HepG2 (cell line): Measurements from ENCODE around the gene GALNT12. TPM values are rescaled to one million over a fixed set of nuclear protein-coding genes. Genes with fewer than 3 reads are reported as not detected.

Experiments
- ATAC-seq: fragments of 200-7000 bp; cut with Tn5 transposase; 3 replicates; pipeline ENCODE4 v1.9.1; 2020; ENCODE audit warnings: mild to moderate bottlenecking, moderate library complexity
- BruUV-seq: library from RNA; stranded (reverse); fragments of 400-500 nt; replicated peaks from 2 replicates; lab custom pipeline; 2021; lab: Mats Ljungman, UMichigan
- CTCF ChIA-PET: fragments of 300-600 bp; formaldehyde crosslinking; extraction: SDS; loops from one replicate; lab custom pipeline; 2021; ENCODE audit warnings: low total read pairs, inconsistent platforms, low intra/inter-chr PET ratio; lab: Yijun Ruan, JAX
- POLR2A ChIA-PET: fragments of 350-600 bp; sonication (Branson Sonifier 250); formaldehyde crosslinking; loops from one replicate; lab custom pipeline; 2020; ENCODE audit warnings: antibody characterized with exemption, inconsistent platforms; lab: Yijun Ruan, JAX
- DNase-seq: peaks from one replicate; pipeline ENCODE4 v3.0.0-alpha.2; 2015; ENCODE audit warnings: low spot score
- FAIRE-seq: peaks from 3 replicates; lab custom pipeline; 2011; peaks lifted over from hg19 to GRCh38; lab: Jason Lieb, UNC
- H2AFZ ChIP-seq: one replicate; pipeline ENCODE4 v1.6.1; 2011; ENCODE audit warnings: low read length, inconsistent platforms
- H3K27ac ChIP-seq: fragments of 300-600 bp; 3 replicates; pipeline ENCODE4 v1.8.0; 2011; ENCODE audit warnings: mixed run types, mild to moderate bottlenecking, mixed read lengths, low read length, inconsistent platforms; ENCODE audit not compliant: insufficient read depth; ENCODE audit errors: extremely low read length
- H3K27me3 ChIP-seq, 2 experiments: fragments of 200-600 bp in 1 of 2; 2 replicates in 1 of 2; 3 replicates in 1 of 2; pipeline versions ENCODE4 v1.6.0 to v1.8.0; 2011; ENCODE audit warnings: low read length in 2 of 2, mild to moderate bottlenecking in 2 of 2, moderate library complexity in 2 of 2, inconsistent platforms in 1 of 2; ENCODE audit not compliant: insufficient read depth in 2 of 2, control insufficient read depth in 1 of 2
- H3K36me3 ChIP-seq, 2 experiments: fragments of 200-600 bp in 1 of 2; replicated peaks in 1 of 2; 2 replicates in 1 of 2; 3 replicates in 1 of 2; pipeline versions ENCODE4 v1.5.1 to v1.8.0; 2011; ENCODE audit warnings: low read length in 2 of 2, inconsistent platforms in 1 of 2; ENCODE audit not compliant: insufficient read depth in 2 of 2, control insufficient read depth in 1 of 2
- H3K4me1 ChIP-seq: 2 replicates; pipeline ENCODE4 v1.5.1; 2012; ENCODE audit warnings: low read length, inconsistent platforms; ENCODE audit not compliant: insufficient read depth
- H3K4me2 ChIP-seq: 2 replicates; pipeline ENCODE4 v1.6.0; 2011; ENCODE audit warnings: low read depth, low read length, inconsistent platforms
- H3K4me3 ChIP-seq, 3 experiments: fragments of 200-600 bp in 1 of 3; sonication (generic), shearing (Covaris generic) in 1 of 3; replicated peaks in 1 of 3; 2 replicates each; pipeline ENCODE4 v1.5.1; 2011 to 2016; ENCODE audit warnings: low read length in 3 of 3, inconsistent platforms in 2 of 3, low read depth in 2 of 3, mild to moderate bottlenecking in 2 of 3, control low read depth in 1 of 3, mixed read lengths in 1 of 3; ENCODE audit not compliant: insufficient read depth in 1 of 3
- H3K79me2 ChIP-seq: one replicate; pipeline ENCODE4 v1.6.1; 2011; ENCODE audit warnings: low read length, inconsistent platforms; ENCODE audit not compliant: insufficient read depth
- H3K9ac ChIP-seq: 2 replicates; pipeline ENCODE4 v1.6.0; 2011; ENCODE audit warnings: mild to moderate bottlenecking, low read depth, low read length, inconsistent platforms; ENCODE audit not compliant: insufficient read depth
- H3K9me3 ChIP-seq: 2 replicates; pipeline ENCODE4 v1.5.1; 2012; ENCODE audit warnings: mild to moderate bottlenecking, low read length
- H4K20me1 ChIP-seq: 2 replicates; pipeline ENCODE4 v1.6.0; 2011; ENCODE audit warnings: inconsistent platforms, mild to moderate bottlenecking, low read length, moderate library complexity; ENCODE audit not compliant: insufficient read depth
- CENPT ChIP-seq: sonication (generic); formaldehyde crosslinking; IDR thresholded peaks from 2 replicates; pipeline ENCODE4 v1.8.0; 2022; ENCODE audit warnings: low read depth, mild to moderate bottlenecking, moderate library complexity, missing genetic modification reagents
- HNRNPK ChIP-seq: fragments of 200-400 bp; formaldehyde crosslinking; IDR thresholded peaks from 2 replicates; pipeline ENCODE4 v1.6.1; 2018; ENCODE audit warnings: low read length, low read depth, moderate library complexity, mild to moderate bottlenecking; ENCODE audit not compliant: poor library complexity, severe bottlenecking
- IKZF4 ChIP-seq: sonication (generic); formaldehyde crosslinking; IDR thresholded peaks from 2 replicates; pipeline ENCODE4 v1.5.1; 2020; ENCODE audit warnings: borderline replicate concordance, mild to moderate bottlenecking, low read depth, missing genetic modification reagents; ENCODE audit errors: not compliant biosample characterization
- NFE2 ChIP-seq: sonication (generic); formaldehyde crosslinking; IDR thresholded peaks from 2 replicates; pipeline ENCODE4 v1.4.0; 2020; ENCODE audit warnings: missing genetic modification reagents
- NR2F1 ChIP-seq, 2 experiments: fragments of 450-650 bp in 1 of 2; formaldehyde crosslinking in 1 of 2; IDR thresholded peaks; 2 replicates each; pipeline versions ENCODE4 v1.5.0 to v1.6.1; 2016 to 2020; ENCODE audit warnings: mild to moderate bottlenecking in 1 of 2, missing compliant biosample characterization in 1 of 2, missing genetic modification reagents in 1 of 2, moderate library complexity in 1 of 2
- SIX4 ChIP-seq: sonication (generic); formaldehyde crosslinking; IDR thresholded peaks from 2 replicates; pipeline ENCODE4 v1.4.0; 2020; ENCODE audit warnings: missing genetic modification reagents
- STAT5B ChIP-seq: sonication (generic); formaldehyde crosslinking; IDR thresholded peaks from 2 replicates; pipeline ENCODE4 v1.4.0; 2020; ENCODE audit warnings: missing genetic modification reagents
- ZKSCAN5 ChIP-seq: sonication (generic); formaldehyde crosslinking; IDR thresholded peaks from 2 replicates; pipeline ENCODE4 v1.5.1; 2020; ENCODE audit warnings: mild to moderate bottlenecking, missing genetic modification reagents
- ZNF18 ChIP-seq: sonication (generic); formaldehyde crosslinking; IDR thresholded peaks from 2 replicates; pipeline ENCODE4 v1.8.0; 2022; ENCODE audit warnings: mild to moderate bottlenecking, missing genetic modification reagents; ENCODE audit not compliant: insufficient replicate concordance
- ZNF205 ChIP-seq: IDR thresholded peaks from 2 replicates; pipeline ENCODE4 v1.6.1; 2018; ENCODE audit warnings: missing biosample characterization, missing genetic modification reagents
- ZNF562 ChIP-seq: sonication (generic); formaldehyde crosslinking; IDR thresholded peaks from 2 replicates; pipeline ENCODE4 v1.8.0; 2022; ENCODE audit warnings: missing genetic modification reagents, borderline replicate concordance
- ZNF772 ChIP-seq: sonication (generic); formaldehyde crosslinking; IDR thresholded peaks from 2 replicates; pipeline ENCODE4 v1.5.0; 2020; ENCODE audit warnings: mild to moderate bottlenecking, missing genetic modification reagents
- WGBS: methylation state at CpG from one replicate; pipeline ENCODE4 v1.1.6; 2017; ENCODE audit warnings: low lambda C conversion rate; 5-methylcytosine and 5-hydroxymethylcytosine counted together
- in situ Hi-C: cut with HindIII; loops from 2 replicates; pipeline ENCODE4 v1.10.0; 2017; ENCODE audit warnings: low pct_unique_long_range_greater_than_20kb; ENCODE audit not compliant: extremely low pct_ligation_motif_present
- intact Hi-C: fragments of 100-400 bp; cut with micrococcal nuclease; formaldehyde crosslinking; loops from one replicate; pipeline ENCODE4 v1.10.0; 2022; ENCODE audit not compliant: unreplicated experiment
- polyA plus RNA-seq, 8 experiments: library from polyadenylated mRNA; depleted of rRNA in 3 of 8; stranded (reverse) in 7 of 8; unstranded in 1 of 8; fragments of >200 nt; fragmentation: Illumina TruSeq in 4 of 8; extraction: Trizol in 4 of 8; gene quantifications; 2 replicates each; pipeline versions ENCODE4 v1.2.1 to v1.2.3, GENCODE V29; 2011 to 2016; ENCODE audit warnings: low read depth in 4 of 8, missing spikeins in 1 of 8, mixed read lengths in 1 of 8; ENCODE audit not compliant: insufficient read depth in 1 of 8
- total RNA-seq, 5 experiments: library from RNA; depleted of rRNA; stranded (reverse); fragments of >200 nt; fragmentation: Illumina TruSeq; extraction: Trizol; gene quantifications; 2 replicates each; pipeline ENCODE4 v1.2.3, GENCODE V29; 2016; ENCODE audit warnings: low read depth in 1 of 5
- TF ChIP-seq, protein P1 (sequence below): sonication (generic); formaldehyde crosslinking; IDR thresholded peaks from 2 replicates; pipeline ENCODE4 v1.8.0; 2022; ENCODE audit warnings: mild to moderate bottlenecking, missing genetic modification reagents
- TF ChIP-seq, protein P2 (sequence below): sonication (generic); formaldehyde crosslinking; IDR thresholded peaks from 2 replicates; pipeline ENCODE4 v1.5.0; 2020; ENCODE audit warnings: mild to moderate bottlenecking, missing genetic modification reagents
- TF ChIP-seq, protein P3 (sequence below): conservative IDR thresholded peaks from 2 replicates; pipeline ENCODE4 v1.6.1; 2018; ENCODE audit warnings: missing genetic modification reagents

GALNT12 gene
- total and polyA plus RNA-seq, 2 of the 13 experiments (the other 11 are each of a cell fraction or from before 2014, with no cell fraction given), result 0.07 TPM; not detected in 1

GRCh38 chr9:98831696-98832095, 24.2 kb downstream of the GALNT12 start:
- H3K36me3 ChIP-seq, result no peaks in the 10 kb centered on the region
- DNase-seq (no peak), ATAC-seq (no peak), FAIRE-seq (no peak)
- POLR2A ChIA-PET, result no interaction called here
- 23% methylated on average over 16 of the region's 16 CpGs for WGBS
- CTCF ChIA-PET, result no interaction called here
- H3K27ac ChIP-seq, result no peak overlapping the region
- no peak overlapping the region for H3K4me2 ChIP-seq
- no TSS peak for BruUV-seq
- no peaks in the 10 kb centered on the region for H3K9me3 ChIP-seq
- no peaks in the 10 kb centered on the region for H4K20me1 ChIP-seq
- in situ Hi-C loops (no loop called here), intact Hi-C loops (no loop called here)
- H3K9ac ChIP-seq, result no peak overlapping the region
- no peak overlapping the region for H3K4me3 ChIP-seq
- no peaks in the 10 kb centered on the region for H3K79me2 ChIP-seq
- no peaks in the 10 kb centered on the region for H3K4me1 ChIP-seq
- no peak for TF ChIP-seq ZNF562
- no peak for TF ChIP-seq ZNF772 (CRISPR knock-in tag)
- TF ChIP-seq, protein P1, sequence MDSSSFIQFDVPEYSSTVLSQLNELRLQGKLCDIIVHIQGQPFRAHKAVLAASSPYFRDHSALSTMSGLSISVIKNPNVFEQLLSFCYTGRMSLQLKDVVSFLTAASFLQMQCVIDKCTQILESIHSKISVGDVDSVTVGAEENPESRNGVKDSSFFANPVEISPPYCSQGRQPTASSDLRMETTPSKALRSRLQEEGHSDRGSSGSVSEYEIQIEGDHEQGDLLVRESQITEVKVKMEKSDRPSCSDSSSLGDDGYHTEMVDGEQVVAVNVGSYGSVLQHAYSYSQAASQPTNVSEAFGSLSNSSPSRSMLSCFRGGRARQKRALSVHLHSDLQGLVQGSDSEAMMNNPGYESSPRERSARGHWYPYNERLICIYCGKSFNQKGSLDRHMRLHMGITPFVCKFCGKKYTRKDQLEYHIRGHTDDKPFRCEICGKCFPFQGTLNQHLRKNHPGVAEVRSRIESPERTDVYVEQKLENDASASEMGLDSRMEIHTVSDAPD (CRISPR knock-in tag), result no peak
- no peak for TF ChIP-seq ZNF205 (CRISPR knock-in tag)
- TF ChIP-seq SIX4, result no peak
- TF ChIP-seq NR2F1 (CRISPR knock-in tag; IDR thresholded peaks at IDR 0.05), result no peak
- TF ChIP-seq IKZF4 (CRISPR knock-in tag), result no peak
- TF ChIP-seq ZNF18 (CRISPR knock-in tag), result no peak
- TF ChIP-seq STAT5B (CRISPR knock-in tag), result no peak
- TF ChIP-seq, protein P2, sequence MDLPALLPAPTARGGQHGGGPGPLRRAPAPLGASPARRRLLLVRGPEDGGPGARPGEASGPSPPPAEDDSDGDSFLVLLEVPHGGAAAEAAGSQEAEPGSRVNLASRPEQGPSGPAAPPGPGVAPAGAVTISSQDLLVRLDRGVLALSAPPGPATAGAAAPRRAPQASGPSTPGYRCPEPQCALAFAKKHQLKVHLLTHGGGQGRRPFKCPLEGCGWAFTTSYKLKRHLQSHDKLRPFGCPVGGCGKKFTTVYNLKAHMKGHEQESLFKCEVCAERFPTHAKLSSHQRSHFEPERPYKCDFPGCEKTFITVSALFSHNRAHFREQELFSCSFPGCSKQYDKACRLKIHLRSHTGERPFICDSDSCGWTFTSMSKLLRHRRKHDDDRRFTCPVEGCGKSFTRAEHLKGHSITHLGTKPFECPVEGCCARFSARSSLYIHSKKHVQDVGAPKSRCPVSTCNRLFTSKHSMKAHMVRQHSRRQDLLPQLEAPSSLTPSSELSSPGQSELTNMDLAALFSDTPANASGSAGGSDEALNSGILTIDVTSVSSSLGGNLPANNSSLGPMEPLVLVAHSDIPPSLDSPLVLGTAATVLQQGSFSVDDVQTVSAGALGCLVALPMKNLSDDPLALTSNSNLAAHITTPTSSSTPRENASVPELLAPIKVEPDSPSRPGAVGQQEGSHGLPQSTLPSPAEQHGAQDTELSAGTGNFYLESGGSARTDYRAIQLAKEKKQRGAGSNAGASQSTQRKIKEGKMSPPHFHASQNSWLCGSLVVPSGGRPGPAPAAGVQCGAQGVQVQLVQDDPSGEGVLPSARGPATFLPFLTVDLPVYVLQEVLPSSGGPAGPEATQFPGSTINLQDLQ (CRISPR knock-in tag), result no peak
- no peak for TF ChIP-seq CENPT (CRISPR knock-in tag)
- TF ChIP-seq, protein P3, sequence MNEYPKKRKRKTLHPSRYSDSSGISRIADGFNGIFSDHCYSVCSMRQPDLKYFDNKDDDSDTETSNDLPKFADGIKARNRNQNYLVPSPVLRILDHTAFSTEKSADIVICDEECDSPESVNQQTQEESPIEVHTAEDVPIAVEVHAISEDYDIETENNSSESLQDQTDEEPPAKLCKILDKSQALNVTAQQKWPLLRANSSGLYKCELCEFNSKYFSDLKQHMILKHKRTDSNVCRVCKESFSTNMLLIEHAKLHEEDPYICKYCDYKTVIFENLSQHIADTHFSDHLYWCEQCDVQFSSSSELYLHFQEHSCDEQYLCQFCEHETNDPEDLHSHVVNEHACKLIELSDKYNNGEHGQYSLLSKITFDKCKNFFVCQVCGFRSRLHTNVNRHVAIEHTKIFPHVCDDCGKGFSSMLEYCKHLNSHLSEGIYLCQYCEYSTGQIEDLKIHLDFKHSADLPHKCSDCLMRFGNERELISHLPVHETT, result no peak
- TF ChIP-seq NFE2 (CRISPR knock-in tag), result no peak
- TF ChIP-seq ZKSCAN5 (CRISPR knock-in tag), result no peak
- TF ChIP-seq HNRNPK, result no peak
- peaks cover 0 to 23% of the 10 kb centered on the region in 2 experiments; a peak in 3 of 5 replicates for H3K27me3 ChIP-seq
- H2AFZ ChIP-seq, result no peak overlapping the region
